GM23338 (cell line): ENCODE data around the gene FILIP1L. TPM values are rescaled to one million over a fixed set of nuclear protein-coding genes. Genes with fewer than 3 reads are reported as not detected.

ENCODE experiments used
- ATAC-seq: fragments of 200-7000 bp; cut with Tn5 transposase; 3 replicates; pipeline ENCODE4 v1.9.1; 2020
- DNase-seq: peaks from one replicate; pipeline ENCODE4 v3.0.0-alpha.2; 2015; ENCODE audit warnings: low spot score
- H2AFZ ChIP-seq: fragments of 200-600 bp; sonication (generic); 2 replicates; pipeline ENCODE4 v1.8.0; 2016; ENCODE audit warnings: antibody characterized with exemption, mild to moderate bottlenecking, moderate library complexity
- H3F3A ChIP-seq: fragments of 200-600 bp; sonication (generic); replicated peaks from 2 replicates; pipeline ENCODE4 v1.8.0; 2017; ENCODE audit warnings: antibody characterized with exemption, mixed run types, low read depth
- H3K27ac ChIP-seq: fragments of 200-600 bp; sonication (generic); 2 replicates; pipeline ENCODE4 v1.6.1; 2016; ENCODE audit warnings: low read depth
- H3K27me3 ChIP-seq: fragments of 200-600 bp; sonication (generic); 2 replicates; pipeline ENCODE4 v1.8.0; 2016; ENCODE audit warnings: mild to moderate bottlenecking, mixed run types, moderate library complexity; ENCODE audit not compliant: insufficient read depth
- H3K36me3 ChIP-seq: fragments of 200-600 bp; sonication (generic); 2 replicates; pipeline ENCODE4 v1.8.0; 2016; ENCODE audit warnings: mild to moderate bottlenecking; ENCODE audit not compliant: insufficient read depth
- H3K4me1 ChIP-seq: fragments of 200-600 bp; sonication (generic); 2 replicates; pipeline ENCODE4 v1.8.0; 2016; ENCODE audit warnings: mild to moderate bottlenecking, moderate library complexity; ENCODE audit not compliant: insufficient read depth
- H3K4me2 ChIP-seq: fragments of 200-600 bp; sonication (generic); 2 replicates; pipeline ENCODE4 v1.7.1; 2017; ENCODE audit warnings: mixed run types
- H3K4me3 ChIP-seq: fragments of 200-600 bp; sonication (generic); 2 replicates; pipeline ENCODE4 v1.6.1; 2016; ENCODE audit warnings: mixed run types
- H3K79me2 ChIP-seq: fragments of 200-600 bp; sonication (generic); replicated peaks from 2 replicates; pipeline ENCODE4 v1.8.0; 2017; ENCODE audit warnings: mild to moderate bottlenecking; ENCODE audit not compliant: insufficient read depth
- H3K9me2 ChIP-seq: fragments of 200-600 bp; sonication (generic); 2 replicates; pipeline ENCODE4 v1.8.0; 2017; ENCODE audit not compliant: insufficient read depth
- H4K20me1 ChIP-seq: fragments of 200-600 bp; sonication (generic); replicated peaks from 2 replicates; pipeline ENCODE4 v1.8.0; 2017; ENCODE audit warnings: mild to moderate bottlenecking; ENCODE audit not compliant: insufficient read depth
- H3K27ac Mint-ChIP-seq: 2 replicates; pipeline ENCODE4 v1.8.0; 2020; ENCODE audit warnings: inconsistent platforms, mild to moderate bottlenecking, moderate library complexity, mixed read lengths
- H3K27me3 Mint-ChIP-seq: 3 replicates; pipeline ENCODE4 v1.8.0; 2022; ENCODE audit warnings: low read depth, mild to moderate bottlenecking, moderate library complexity, mixed read lengths, inconsistent platforms; ENCODE audit not compliant: insufficient read depth, poor library complexity
- H3K36me3 Mint-ChIP-seq: 3 replicates; pipeline ENCODE4 v1.8.0; 2021; ENCODE audit warnings: low read depth, mild to moderate bottlenecking, inconsistent platforms, moderate library complexity, mixed read lengths
- H3K4me1 Mint-ChIP-seq: 3 replicates; pipeline ENCODE4 v1.8.0; 2020; ENCODE audit warnings: mild to moderate bottlenecking, inconsistent platforms, mixed read lengths
- H3K4me3 Mint-ChIP-seq: 3 replicates; pipeline ENCODE4 v1.8.0; 2021; ENCODE audit warnings: moderate library complexity, mild to moderate bottlenecking, inconsistent platforms, mixed read lengths
- H3K9me3 Mint-ChIP-seq: 3 replicates; pipeline ENCODE4 v1.8.0; 2020; ENCODE audit warnings: moderate library complexity, mild to moderate bottlenecking, inconsistent platforms, mixed read lengths
- CREB1 ChIP-seq: fragments of 250-450 bp; sonication (Bioruptor Pico); IDR thresholded peaks from 2 replicates; pipeline ENCODE4 v1.5.0; 2020; ENCODE audit warnings: low read depth, mild to moderate bottlenecking, moderate library complexity
- CTCF ChIP-seq, 2 experiments: fragments of 200-600 bp in 1 of 2; sonication (generic) in 1 of 2; conservative IDR thresholded peaks; 2 replicates each; pipeline versions ENCODE4 v1.5.1 to v1.6.1; 2016 to 2017; ENCODE audit warnings: antibody characterized with exemption in 2 of 2, low read depth in 2 of 2, mild to moderate bottlenecking in 2 of 2, moderate library complexity in 1 of 2
- EZH2phosphoT487 ChIP-seq: fragments of 200-600 bp; sonication (generic); IDR thresholded peaks from one replicate; pipeline ENCODE4 v1.8.1; 2018; ENCODE audit warnings: antibody characterized with exemption; ENCODE audit not compliant: unreplicated experiment
- JUNB ChIP-seq: IDR thresholded peaks from one replicate; pipeline ENCODE4 v1.6.1; 2016; ENCODE audit warnings: antibody characterized with exemption; ENCODE audit not compliant: unreplicated experiment
- POLR2AphosphoS5 ChIP-seq: IDR thresholded peaks from 2 replicates; pipeline ENCODE4 v1.6.1; 2016; ENCODE audit warnings: antibody characterized with exemption, low read depth
- ZNF114 ChIP-seq: fragments of 250-450 bp; sonication (Bioruptor Pico); IDR thresholded peaks from 2 replicates; pipeline ENCODE4 v1.5.0; 2020; ENCODE audit warnings: mild to moderate bottlenecking, moderate library complexity
- ZNF462 ChIP-seq: fragments of 250-450 bp; sonication (Bioruptor Pico); IDR thresholded peaks from 2 replicates; pipeline ENCODE4 v1.5.0; 2020; ENCODE audit warnings: mild to moderate bottlenecking, moderate library complexity
- polyA plus RNA-seq: library from polyadenylated mRNA; unstranded; fragments of >200 nt; fragmentation: Nextera tagmentation; extraction: Ambion mirVana; gene quantifications from 2 replicates; pipeline ENCODE4 v1.2.1, GENCODE V29; 2016
- total RNA-seq: library from RNA; depleted of rRNA; stranded (reverse); fragments of >200 nt; shearing (Covaris generic); gene quantifications from 2 replicates; pipeline ENCODE4 v1.2.3, GENCODE V29; 2014

FILIP1L gene
- total and polyA plus RNA-seq, 2 experiments from 2014 or later, result 1.6 TPM; not detected in 1

- no peak for TF ChIP-seq ZNF462
- no peak for TF ChIP-seq CREB1 (CRISPR knock-in tag)
- TF ChIP-seq CTCF (conservative IDR thresholded peaks at IDR 0.05; ENCODE audit: low read depth in 2 of 2), result no peak
- TF ChIP-seq ZNF114 (CRISPR knock-in tag), result no peak
- no peak for TF ChIP-seq POLR2AphosphoS5
- no peak for TF ChIP-seq EZH2phosphoT487
Observed at GRCh38 chr3:100007313-100007712, 107.0 kb downstream of the FILIP1L start (continued).

GRCh38 chr3:100006570-100007271 is 107.6 kb downstream of the FILIP1L start:
- no peak overlapping the region for H3K4me3 ChIP-seq
- H2AFZ ChIP-seq, result no peak overlapping the region
- H3K27ac ChIP-seq, result peak overlapping the region; percentile 28; the same call in 1 of the 2 replicates
- DNase-seq, result peak; percentile 18
- no peaks in the 10 kb centered on the region for H3K9me2 ChIP-seq
- TF ChIP-seq CTCF (conservative IDR thresholded peaks at IDR 0.05; ENCODE audit: low read depth in 2 of 2) (peak in 1 of 2 experiments; percentile 42; a peak in 3 of 4 replicates), JUNB (no peak)
- no peak overlapping the region for H3K4me3 Mint-ChIP-seq
- H3K9me3 Mint-ChIP-seq, result no peaks in the 10 kb centered on the region
- H3K4me1 ChIP-seq, result peaks cover 34% of the 10 kb centered on the region
- no peaks in the 10 kb centered on the region for H3K36me3 ChIP-seq
- H3K79me2 ChIP-seq, result no peaks in the 10 kb centered on the region
- H3K27me3 Mint-ChIP-seq, result no peaks in the 10 kb centered on the region
- no peak overlapping the region; the same call in 1 of the 2 replicates for H3K27ac Mint-ChIP-seq
- H3K36me3 Mint-ChIP-seq, result no peaks in the 10 kb centered on the region
- H3F3A ChIP-seq, result no peaks in the 10 kb centered on the region
- H4K20me1 ChIP-seq, result no peaks in the 10 kb centered on the region
- H3K27me3 ChIP-seq, result no peaks in the 10 kb centered on the region
- H3K4me1 Mint-ChIP-seq, result peaks cover 39% of the 10 kb centered on the region
- no peak for ATAC-seq
- H3K4me2 ChIP-seq, result peak overlapping the region; percentile 19
